HCT116 (cell line): ENCODE results near the gene HMG20A.

Source experiments
- CTCF ChIP-seq, 3 experiments: fragments of 200-600 bp in 1 of 3; sonication (generic) in 1 of 3; IDR thresholded peaks in 2 of 3; conservative IDR thresholded peaks in 1 of 3; 2 replicates each; pipeline ENCODE4 v1.5.1; 2012 to 2017; ENCODE audit warnings: low read depth in 2 of 3, low read length in 2 of 3, antibody characterized with exemption in 1 of 3, borderline replicate concordance in 1 of 3, control low read depth in 1 of 3, mild to moderate bottlenecking in 1 of 3, mixed read lengths in 1 of 3, mixed run types in 1 of 3, moderate library complexity in 1 of 3; ENCODE audit not compliant: insufficient read depth in 1 of 3
- EGR1 ChIP-seq: IDR thresholded peaks from 2 replicates; pipeline ENCODE4 v1.6.1; 2012; ENCODE audit warnings: low read depth
- EZH2 ChIP-seq: fragments of 200-600 bp; sonication (generic); IDR thresholded peaks from 2 replicates; pipeline ENCODE4 v1.6.1; 2017; ENCODE audit warnings: antibody characterized with exemption, mixed run types
- EZH2phosphoT487 ChIP-seq: fragments of 200-600 bp; IDR thresholded peaks from 2 replicates; pipeline ENCODE4 v1.6.1; 2018; ENCODE audit warnings: antibody characterized with exemption, borderline replicate concordance
- JUND ChIP-seq: IDR thresholded peaks from 2 replicates; pipeline ENCODE4 v1.6.1; 2012
- POLR2A ChIP-seq: IDR thresholded peaks from 2 replicates; pipeline ENCODE4 v1.7.0; 2011; ENCODE audit warnings: borderline replicate concordance; ENCODE audit not compliant: insufficient read depth, insufficient read length; ENCODE audit errors: extremely low read depth
- POLR2AphosphoS5 ChIP-seq: IDR thresholded peaks from 2 replicates; pipeline ENCODE4 v1.6.1; 2011; ENCODE audit warnings: mild to moderate bottlenecking, low read depth, low read length, moderate library complexity
- RAD21 ChIP-seq: IDR thresholded peaks from 2 replicates; pipeline ENCODE4 v1.6.1; 2012; ENCODE audit warnings: low read depth, mild to moderate bottlenecking
- SRF ChIP-seq: IDR thresholded peaks from 2 replicates; pipeline ENCODE4 v1.6.1; 2012; ENCODE audit warnings: low read depth
- TCF7L2 ChIP-seq: IDR thresholded peaks from 2 replicates; pipeline ENCODE4 v1.7.0; 2011; ENCODE audit warnings: borderline replicate concordance, inconsistent platforms; ENCODE audit not compliant: insufficient read depth, insufficient read length; ENCODE audit errors: extremely low read depth
- TF ChIP-seq, protein P1 (sequence below): IDR thresholded peaks from 2 replicates; pipeline ENCODE4 v1.6.1; 2011; ENCODE audit warnings: mild to moderate bottlenecking, low read length, moderate library complexity; ENCODE audit not compliant: insufficient replicate concordance; ENCODE audit errors: extremely low read depth
- TF ChIP-seq, protein P2 (sequence below): IDR thresholded peaks from 2 replicates; pipeline ENCODE4 v1.6.1; 2012

DNA sequence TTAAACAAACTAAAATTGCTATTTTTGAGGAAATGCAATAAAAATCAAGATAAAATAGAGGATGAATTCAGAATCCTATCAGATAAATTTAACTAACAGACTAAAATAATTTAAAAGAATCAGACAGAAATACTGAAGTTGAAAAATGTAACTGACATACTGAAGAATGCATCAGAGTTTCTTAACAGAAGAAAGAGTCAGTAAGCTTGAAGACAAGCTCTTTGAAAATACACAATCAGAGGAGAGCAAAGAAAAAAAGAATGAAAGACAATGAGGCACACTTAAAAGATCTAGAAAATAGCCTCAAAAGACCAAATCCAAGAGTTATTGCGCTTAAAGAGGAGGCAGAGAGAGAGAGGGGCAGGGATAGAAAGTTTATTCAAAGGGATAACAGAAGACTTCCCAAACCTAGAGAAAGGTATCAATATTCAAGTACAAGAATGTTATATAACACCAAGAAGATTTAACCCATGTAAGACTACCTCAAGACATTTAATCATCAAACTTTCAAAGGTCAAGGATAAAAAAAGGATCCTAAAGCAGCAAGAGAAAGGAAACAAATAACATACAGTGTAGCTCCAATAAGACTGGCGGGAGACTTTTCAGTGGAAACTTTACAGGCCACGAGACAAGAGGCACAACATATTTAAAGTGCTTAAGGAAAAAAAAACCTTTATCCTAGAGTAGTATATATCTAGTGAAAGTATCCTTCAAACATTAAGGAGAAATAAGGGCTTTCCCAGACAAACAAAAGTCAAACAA lies 25.5 kb upstream of the HMG20A start:
- TF ChIP-seq RAD21 (no peak), JUND (no peak), EGR1 (no peak), CTCF (IDR thresholded peaks at IDR 0.05 in 2 of 3, conservative IDR thresholded peaks at IDR 0.05 in 1 of 3; ENCODE audit: borderline replicate concordance in 1 of 3, insufficient read depth in 1 of 3, low read depth in 2 of 3, low read length in 2 of 3) (no peak), EZH2 (no peak), POLR2AphosphoS5 (no peak), SRF (no peak), POLR2A (no peak), EZH2phosphoT487 (no peak), TCF7L2 (no peak)
- TF ChIP-seq, protein P1, sequence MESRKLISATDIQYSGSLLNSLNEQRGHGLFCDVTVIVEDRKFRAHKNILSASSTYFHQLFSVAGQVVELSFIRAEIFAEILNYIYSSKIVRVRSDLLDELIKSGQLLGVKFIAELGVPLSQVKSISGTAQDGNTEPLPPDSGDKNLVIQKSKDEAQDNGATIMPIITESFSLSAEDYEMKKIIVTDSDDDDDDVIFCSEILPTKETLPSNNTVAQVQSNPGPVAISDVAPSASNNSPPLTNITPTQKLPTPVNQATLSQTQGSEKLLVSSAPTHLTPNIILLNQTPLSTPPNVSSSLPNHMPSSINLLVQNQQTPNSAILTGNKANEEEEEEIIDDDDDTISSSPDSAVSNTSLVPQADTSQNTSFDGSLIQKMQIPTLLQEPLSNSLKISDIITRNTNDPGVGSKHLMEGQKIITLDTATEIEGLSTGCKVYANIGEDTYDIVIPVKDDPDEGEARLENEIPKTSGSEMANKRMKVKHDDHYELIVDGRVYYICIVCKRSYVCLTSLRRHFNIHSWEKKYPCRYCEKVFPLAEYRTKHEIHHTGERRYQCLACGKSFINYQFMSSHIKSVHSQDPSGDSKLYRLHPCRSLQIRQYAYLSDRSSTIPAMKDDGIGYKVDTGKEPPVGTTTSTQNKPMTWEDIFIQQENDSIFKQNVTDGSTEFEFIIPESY: no peak
- TF ChIP-seq, protein P2, sequence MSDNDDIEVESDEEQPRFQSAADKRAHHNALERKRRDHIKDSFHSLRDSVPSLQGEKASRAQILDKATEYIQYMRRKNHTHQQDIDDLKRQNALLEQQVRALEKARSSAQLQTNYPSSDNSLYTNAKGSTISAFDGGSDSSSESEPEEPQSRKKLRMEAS: no peak
